ENCODE measurements around the gene NXT1. TPM values are rescaled to one million over a fixed set of nuclear protein-coding genes. Genes with fewer than 3 reads are reported as not detected.
A peak's percentile ranks its signal among the peaks of the same experiment; 100 is the strongest.

NXT1 gene
- total RNA-seq, 1 experiment from 2014 or later = 36.9 TPM

DNA sequence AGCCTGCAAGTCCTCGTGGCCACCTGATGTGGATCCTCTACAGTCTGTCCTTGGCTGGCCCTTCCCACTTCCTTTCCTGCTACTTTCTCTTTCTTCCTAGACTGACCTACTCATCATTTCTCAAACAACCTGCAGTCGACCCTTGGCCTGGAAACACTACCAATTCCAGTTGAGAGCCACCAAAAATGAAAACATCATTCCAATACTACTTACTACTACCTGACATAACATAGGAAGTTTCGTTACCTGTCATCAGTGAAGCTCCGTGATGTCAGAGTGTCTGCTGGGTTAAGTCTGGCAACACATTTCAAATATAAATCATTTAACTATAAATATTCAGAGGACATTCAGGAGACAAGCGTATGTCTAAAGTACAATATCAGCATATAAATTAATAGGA is 25.2 kb downstream of the NXT1 start:
- Histone ChIP-seq H3K4me3 (ENCODE audit: low read length) (no peak overlapping the region), H3K36me3 (ENCODE audit: insufficient read depth, low read length) (peaks cover 75% of the 10 kb centered on the region), H3K9me2 (replicated peaks; ENCODE audit: insufficient read depth, low read length) (no peaks in the 10 kb centered on the region), H3K9ac (ENCODE audit: low read length) (no peak overlapping the region), H3K4me1 (ENCODE audit: low read length) (no peaks in the 10 kb centered on the region), H3K27ac (ENCODE audit: low read length) (no peak overlapping the region), H3K9me3 (ENCODE audit: low read length) (no peaks in the 10 kb centered on the region), H4K20me1 (ENCODE audit: insufficient read depth, low read depth, low read length) (no peaks in the 10 kb centered on the region), H3K27me3 (ENCODE audit: low read length) (no peaks in the 10 kb centered on the region), H3K79me2 (ENCODE audit: low read length) (peaks cover 50% of the 10 kb centered on the region), H3K4me2 (ENCODE audit: low read depth, low read length, poor library complexity, severe bottlenecking) (no peak overlapping the region), H2AFZ (ENCODE audit: low read length) (no peak overlapping the region)
- no peak for DNase-seq

DNA sequence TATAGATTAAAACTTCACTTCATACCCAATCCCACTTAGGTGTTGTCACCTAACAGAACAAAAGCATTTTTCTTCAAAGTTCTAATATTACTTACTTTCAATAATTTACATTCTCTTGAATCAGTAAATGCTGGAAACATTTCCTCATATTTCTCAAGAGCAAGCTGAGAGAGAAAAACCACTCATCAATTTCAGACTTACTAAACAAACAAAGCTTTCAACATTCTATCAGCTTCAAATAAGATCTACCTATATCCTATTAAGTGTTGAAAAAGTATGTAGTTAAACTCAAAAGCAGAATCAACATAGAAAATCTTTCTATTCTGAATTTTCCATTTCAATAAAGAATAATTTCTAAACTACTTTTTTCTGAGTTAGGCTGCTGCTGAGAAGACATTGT is 29.2 kb downstream of the NXT1 start:
- no peak overlapping the region for H3K4me2 ChIP-seq (ENCODE audit: low read depth, low read length, poor library complexity, severe bottlenecking)

DNA sequence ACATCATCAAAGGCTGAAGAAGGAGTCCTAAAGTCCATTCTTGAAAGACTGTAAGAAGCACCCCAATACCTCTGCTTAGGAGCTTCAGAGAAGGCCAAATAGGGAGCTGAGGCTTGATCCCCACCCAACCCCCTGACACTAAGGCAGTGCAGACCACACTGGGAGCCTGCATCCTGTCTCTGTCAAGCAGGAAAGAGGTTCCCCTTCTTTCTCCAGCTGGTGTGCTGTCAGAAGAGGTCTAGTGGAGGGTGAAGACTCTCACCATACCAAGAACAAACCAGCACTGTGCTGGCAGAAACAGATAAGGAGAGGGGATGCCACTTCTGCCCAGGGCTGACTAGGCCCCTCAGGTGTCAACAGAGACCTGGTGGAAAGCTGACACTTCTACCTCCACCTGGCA is 31.3 kb downstream of the NXT1 start:
- no peak overlapping the region for H3K27ac ChIP-seq (ENCODE audit: low read length)
- DNase-seq = no peak
- H3K4me1 ChIP-seq (ENCODE audit: low read length) = no peaks in the 10 kb centered on the region
- peaks cover 62% of the 10 kb centered on the region for H3K36me3 ChIP-seq (ENCODE audit: insufficient read depth, low read length)
- H3K4me3 ChIP-seq (ENCODE audit: low read length) = no peak overlapping the region
- no peaks in the 10 kb centered on the region for H3K27me3 ChIP-seq (ENCODE audit: low read length)
- no peak overlapping the region for H3K9ac ChIP-seq (ENCODE audit: low read length)
- no peaks in the 10 kb centered on the region for H4K20me1 ChIP-seq (ENCODE audit: insufficient read depth, low read depth, low read length)
- peaks cover 72% of the 10 kb centered on the region for H3K79me2 ChIP-seq (ENCODE audit: low read length)
- H2AFZ ChIP-seq (ENCODE audit: low read length) = no peak overlapping the region
- no peak overlapping the region for H3K4me2 ChIP-seq (ENCODE audit: low read depth, low read length, poor library complexity, severe bottlenecking)
- H3K9me3 ChIP-seq (ENCODE audit: low read length) = no peaks in the 10 kb centered on the region
- no peaks in the 10 kb centered on the region for H3K9me2 ChIP-seq (replicated peaks; ENCODE audit: insufficient read depth, low read length)

More for the DNA sequence above, 29.2 kb downstream of the NXT1 start:
- H3K9ac ChIP-seq (ENCODE audit: low read length) = no peak overlapping the region
- H3K79me2 ChIP-seq (ENCODE audit: low read length) = peaks cover 68% of the 10 kb centered on the region
- no peaks in the 10 kb centered on the region for H3K27me3 ChIP-seq (ENCODE audit: low read length)
- H4K20me1 ChIP-seq (ENCODE audit: insufficient read depth, low read depth, low read length) = no peaks in the 10 kb centered on the region
- H2AFZ ChIP-seq (ENCODE audit: low read length) = no peak overlapping the region
- H3K27ac ChIP-seq (ENCODE audit: low read length) = no peak overlapping the region
- no peak for DNase-seq
- no peaks in the 10 kb centered on the region for H3K4me1 ChIP-seq (ENCODE audit: low read length)
- H3K4me3 ChIP-seq (ENCODE audit: low read length) = no peak overlapping the region
- H3K9me2 ChIP-seq (replicated peaks; ENCODE audit: insufficient read depth, low read length) = no peaks in the 10 kb centered on the region
- peaks cover 60% of the 10 kb centered on the region for H3K36me3 ChIP-seq (ENCODE audit: insufficient read depth, low read length)
- no peaks in the 10 kb centered on the region for H3K9me3 ChIP-seq (ENCODE audit: low read length)

DNA sequence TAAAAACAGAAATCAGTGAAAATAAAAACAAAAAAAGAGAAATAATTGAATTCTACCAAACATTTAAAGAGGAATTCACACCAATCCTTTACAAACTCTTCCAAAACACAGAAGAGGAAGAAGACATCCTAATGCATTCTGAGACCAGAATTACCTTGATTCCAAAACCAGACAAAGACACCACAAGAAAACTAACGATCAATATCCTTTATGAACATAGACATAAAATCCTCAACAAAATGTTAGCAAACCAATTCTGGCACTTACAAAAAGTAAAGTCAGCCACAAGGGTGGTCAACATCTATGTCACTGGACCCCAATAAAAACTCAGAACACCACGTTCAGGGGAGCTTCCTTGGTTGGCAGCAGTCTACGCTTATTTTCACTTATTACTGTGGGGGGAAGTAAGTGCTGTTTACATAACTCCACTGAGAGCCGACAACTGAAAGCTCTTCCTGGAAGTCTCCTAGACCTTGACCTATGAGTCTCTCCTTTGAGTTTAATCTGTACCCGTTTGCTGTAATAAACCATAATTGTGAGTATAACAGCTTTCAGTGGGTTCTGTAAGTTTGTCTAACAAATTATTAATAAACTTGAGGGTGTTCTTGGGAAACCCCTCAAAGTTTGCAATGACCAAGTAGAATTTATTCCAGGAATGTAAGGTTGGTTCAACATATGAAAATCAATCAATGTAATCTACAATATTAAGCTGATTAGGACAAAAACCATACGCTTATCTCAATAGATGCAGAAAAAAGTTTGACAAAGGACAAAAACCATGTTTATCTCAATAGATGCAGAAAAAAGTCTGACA is 35.9 kb downstream of the NXT1 start:
- Histone ChIP-seq H2AFZ (ENCODE audit: low read length) (no peak overlapping the region), H3K27me3 (ENCODE audit: low read length) (no peaks in the 10 kb centered on the region)

GRCh38 chr20:23387118-23387443 is 36.5 kb downstream of the NXT1 start:
- Histone ChIP-seq H3K27me3 (ENCODE audit: low read length) (no peaks in the 10 kb centered on the region), H3K4me3 (ENCODE audit: low read length) (no peak overlapping the region), H3K4me1 (ENCODE audit: low read length) (peaks cover 10% of the 10 kb centered on the region), H3K27ac (ENCODE audit: low read length) (no peak overlapping the region), H3K9ac (ENCODE audit: low read length) (no peak overlapping the region), H4K20me1 (ENCODE audit: insufficient read depth, low read depth, low read length) (no peaks in the 10 kb centered on the region), H3K36me3 (ENCODE audit: insufficient read depth, low read length) (peaks cover 76% of the 10 kb centered on the region), H3K4me2 (ENCODE audit: low read depth, low read length, poor library complexity, severe bottlenecking) (no peak overlapping the region), H2AFZ (ENCODE audit: low read length) (no peak overlapping the region), H3K9me2 (replicated peaks; ENCODE audit: insufficient read depth, low read length) (no peaks in the 10 kb centered on the region), H3K79me2 (ENCODE audit: low read length) (peaks cover 94% of the 10 kb centered on the region), H3K9me3 (ENCODE audit: low read length) (no peaks in the 10 kb centered on the region)
- no peak for DNase-seq

More for the DNA sequence above, 35.9 kb downstream of the NXT1 start:
- no peak overlapping the region for H3K4me2 ChIP-seq (ENCODE audit: low read depth, low read length, poor library complexity, severe bottlenecking)
- peaks cover 94% of the 10 kb centered on the region for H3K79me2 ChIP-seq (ENCODE audit: low read length)
- no peak overlapping the region for H3K27ac ChIP-seq (ENCODE audit: low read length)
- H3K9me2 ChIP-seq (replicated peaks; ENCODE audit: insufficient read depth, low read length) = no peaks in the 10 kb centered on the region
- peaks cover 72% of the 10 kb centered on the region for H3K36me3 ChIP-seq (ENCODE audit: insufficient read depth, low read length)
- no peaks in the 10 kb centered on the region for H4K20me1 ChIP-seq (ENCODE audit: insufficient read depth, low read depth, low read length)
- H3K4me1 ChIP-seq (ENCODE audit: low read length) = peaks cover 4% of the 10 kb centered on the region
- H3K9me3 ChIP-seq (ENCODE audit: low read length) = no peaks in the 10 kb centered on the region
- no peak overlapping the region for H3K9ac ChIP-seq (ENCODE audit: low read length)
- H3K4me3 ChIP-seq (ENCODE audit: low read length) = no peak overlapping the region
- DNase-seq = no peak

DNA sequence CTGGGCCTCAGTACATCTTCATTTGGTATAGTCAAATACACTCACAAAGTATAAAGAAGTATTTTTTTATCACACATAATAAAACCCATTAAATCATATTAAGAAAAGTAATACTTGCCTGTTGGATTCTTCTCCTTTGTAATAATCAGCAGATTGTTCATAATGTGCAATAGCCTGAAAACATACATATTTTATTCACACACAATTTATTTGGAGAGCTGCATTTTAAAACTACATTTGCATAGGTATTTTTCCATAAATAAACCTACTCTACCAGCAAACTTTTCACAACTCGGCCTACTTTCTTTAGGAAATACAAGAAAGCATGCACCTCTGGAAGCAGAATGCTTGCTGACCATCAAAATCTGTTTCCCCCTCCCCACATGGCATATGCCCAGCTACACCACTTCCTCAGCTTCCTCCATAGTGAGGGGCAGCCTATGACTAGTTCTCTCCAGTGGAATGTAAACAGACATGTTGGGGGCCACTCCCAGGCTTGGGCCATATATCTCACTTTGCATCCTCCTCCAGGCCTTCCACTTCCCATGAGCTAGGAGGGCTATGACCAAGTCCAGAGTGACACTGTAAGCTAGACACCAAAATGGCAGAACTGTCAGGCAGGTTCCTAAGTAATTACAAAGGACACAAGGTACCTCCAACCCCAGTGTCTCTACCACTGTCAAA is 39.6 kb downstream of the NXT1 start:
- Histone ChIP-seq H3K4me3 (ENCODE audit: low read length) (no peak overlapping the region), H4K20me1 (ENCODE audit: insufficient read depth, low read depth, low read length) (no peaks in the 10 kb centered on the region), H3K9me3 (ENCODE audit: low read length) (no peaks in the 10 kb centered on the region), H3K27ac (ENCODE audit: low read length) (peak overlapping the region; percentile 33; the same call in 1 of the 2 replicates), H3K79me2 (ENCODE audit: low read length) (peaks cover 93% of the 10 kb centered on the region), H3K9ac (ENCODE audit: low read length) (no peak overlapping the region), H3K36me3 (ENCODE audit: insufficient read depth, low read length) (peaks cover 72% of the 10 kb centered on the region), H3K27me3 (ENCODE audit: low read length) (no peaks in the 10 kb centered on the region), H3K4me1 (ENCODE audit: low read length) (peaks cover 30% of the 10 kb centered on the region), H2AFZ (ENCODE audit: low read length) (no peak overlapping the region), H3K9me2 (replicated peaks; ENCODE audit: insufficient read depth, low read length) (no peaks in the 10 kb centered on the region), H3K4me2 (ENCODE audit: low read depth, low read length, poor library complexity, severe bottlenecking) (no peak overlapping the region)
- no peak for DNase-seq

DNA sequence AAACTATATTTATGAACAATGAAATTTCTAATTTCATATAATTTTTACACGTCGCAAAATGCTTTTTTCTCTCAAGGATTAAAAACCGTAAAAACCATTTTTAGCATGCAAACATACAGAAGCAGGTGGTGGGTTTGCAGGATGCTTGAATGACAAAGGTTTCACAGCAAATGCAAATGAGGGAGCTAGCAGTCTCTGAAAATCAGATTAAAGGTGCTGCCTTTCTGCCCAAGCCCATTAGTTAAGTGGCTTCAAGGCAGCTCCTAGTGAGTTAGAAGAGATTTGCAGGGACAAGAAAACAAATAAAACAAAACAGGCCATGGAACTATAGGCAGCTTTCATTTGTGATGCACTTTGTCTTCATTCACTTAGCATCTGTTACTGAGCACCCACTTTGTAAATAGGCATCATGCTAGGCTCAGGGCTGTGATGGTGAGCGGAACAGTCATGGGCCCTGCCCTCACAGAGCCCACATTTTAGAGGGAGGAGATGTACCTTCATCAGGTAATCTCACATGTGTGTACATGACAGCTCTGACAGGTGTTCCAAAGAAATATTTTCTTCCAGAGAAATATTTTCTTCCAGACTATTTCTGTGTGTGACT is 41.2 kb downstream of the NXT1 start:
- H3K9ac ChIP-seq (ENCODE audit: low read length) = 0 out of 2 replicates have a peak overlapping the region, but pooled peaks have one; percentile 21
- peaks cover 58% of the 10 kb centered on the region for H3K36me3 ChIP-seq (ENCODE audit: insufficient read depth, low read length)
- H3K9me2 ChIP-seq (replicated peaks; ENCODE audit: insufficient read depth, low read length) = no peaks in the 10 kb centered on the region
- H4K20me1 ChIP-seq (ENCODE audit: insufficient read depth, low read depth, low read length) = no peaks in the 10 kb centered on the region
- H3K27ac ChIP-seq (ENCODE audit: low read length) = peak overlapping the region; percentile 72
- H3K4me3 ChIP-seq (ENCODE audit: low read length) = peak overlapping the region; percentile 24; the same call in 1 of the 2 replicates
- no peaks in the 10 kb centered on the region for H3K27me3 ChIP-seq (ENCODE audit: low read length)
- H3K79me2 ChIP-seq (ENCODE audit: low read length) = peaks cover 93% of the 10 kb centered on the region
- H3K4me1 ChIP-seq (ENCODE audit: low read length) = peaks cover 30% of the 10 kb centered on the region
- H3K9me3 ChIP-seq (ENCODE audit: low read length) = no peaks in the 10 kb centered on the region
- DNase-seq = peak; percentile 61
- no peak overlapping the region for H2AFZ ChIP-seq (ENCODE audit: low read length)
- peak overlapping the region; percentile 60 for H3K4me2 ChIP-seq (ENCODE audit: low read depth, low read length, poor library complexity, severe bottlenecking)
